Hepatocyte (in vitro differentiated cells): ENCODE results near the gene TMEM170B. TPM values are rescaled to one million over a fixed set of nuclear protein-coding genes. Genes with fewer than 3 reads are reported as not detected.
A peak's percentile ranks its signal among the peaks of the same experiment; 100 is the strongest.

Experiments
- DNase-seq: peaks from one replicate; pipeline ENCODE4 v3.0.0-alpha.2; 2016; ENCODE audit warnings: low spot score
- H2AFZ ChIP-seq: fragments of 200-600 bp; sonication (generic); 2 replicates; pipeline ENCODE4 v1.6.0; 2016; ENCODE audit warnings: antibody characterized with exemption, mild to moderate bottlenecking
- H3K27ac ChIP-seq: fragments of 200-600 bp; sonication (generic); 2 replicates; pipeline ENCODE4 v1.5.1; 2016; ENCODE audit warnings: mild to moderate bottlenecking
- H3K27me3 ChIP-seq: fragments of 200-600 bp; sonication (generic); 2 replicates; pipeline ENCODE4 v1.6.1; 2016
- H3K36me3 ChIP-seq: fragments of 200-600 bp; sonication (generic); replicated peaks from 2 replicates; pipeline ENCODE4 v1.5.1; 2016; ENCODE audit warnings: low read depth; ENCODE audit not compliant: insufficient read depth
- H3K4me1 ChIP-seq: fragments of 200-600 bp; sonication (generic); 2 replicates; pipeline ENCODE4 v1.5.1; 2016; ENCODE audit warnings: mild to moderate bottlenecking, moderate library complexity; ENCODE audit not compliant: insufficient read depth
- H3K4me2 ChIP-seq: fragments of 200-600 bp; sonication (generic); 2 replicates; pipeline ENCODE4 v1.6.0; 2016
- H3K4me3 ChIP-seq: fragments of 200-600 bp; sonication (generic); 2 replicates; pipeline ENCODE4 v1.5.1; 2016; ENCODE audit warnings: mild to moderate bottlenecking
- H3K79me2 ChIP-seq: fragments of 200-600 bp; sonication (generic); 2 replicates; pipeline ENCODE4 v1.6.0; 2017; ENCODE audit warnings: mild to moderate bottlenecking
- H3K9me2 ChIP-seq: fragments of 200-600 bp; sonication (generic); replicated peaks from 2 replicates; pipeline ENCODE4 v1.6.0; 2017; ENCODE audit warnings: mild to moderate bottlenecking; ENCODE audit not compliant: insufficient read depth
- H3K9me3 ChIP-seq: fragments of 200-600 bp; sonication (generic); 2 replicates; pipeline ENCODE4 v1.5.1; 2016; ENCODE audit warnings: low read depth, mild to moderate bottlenecking
- H4K20me1 ChIP-seq: fragments of 200-600 bp; sonication (generic); 2 replicates; pipeline ENCODE4 v1.6.0; 2016; ENCODE audit warnings: mild to moderate bottlenecking; ENCODE audit not compliant: insufficient read depth, poor library complexity, severe bottlenecking
- EZH2 ChIP-seq: fragments of 200-600 bp; sonication (generic); IDR thresholded peaks from 2 replicates; pipeline ENCODE4 v1.6.1; 2016; ENCODE audit warnings: antibody characterized with exemption, mild to moderate bottlenecking, borderline replicate concordance
- EZH2phosphoT487 ChIP-seq: fragments of 200-600 bp; sonication (generic); IDR thresholded peaks from one replicate; pipeline ENCODE4 v1.6.1; 2018; ENCODE audit warnings: antibody characterized with exemption, mild to moderate bottlenecking, low read depth, moderate library complexity; ENCODE audit not compliant: unreplicated experiment, severe bottlenecking
- WGBS: methylation state at CpG from one replicate; pipeline ENCODE4 v1.1.6; 2016; ENCODE audit warnings: low lambda C conversion rate; ENCODE audit errors: missing lambda C conversion rate; 5-methylcytosine and 5-hydroxymethylcytosine counted together
- polyA plus RNA-seq: library from polyadenylated mRNA; unstranded; fragments of >200 nt; fragmentation: Nextera tagmentation; extraction: Ambion mirVana; gene quantifications from 2 replicates; pipeline ENCODE4 v1.2.1, GENCODE V29; 2016
- small RNA-seq: library from RNA; depleted of rRNA; stranded (forward); fragments of <200 nt; gene quantifications from one replicate; pipeline ENCODE3, GENCODE V24; 2014
- total RNA-seq: library from RNA; depleted of rRNA; stranded (reverse); fragments of >200 nt; gene quantifications from 2 replicates; pipeline ENCODE4 v1.2.3, GENCODE V29; 2014
- TF ChIP-seq, protein P1 (sequence below): fragments of 200-600 bp; sonication (generic); IDR thresholded peaks from 2 replicates; pipeline ENCODE4 v1.5.1; 2016; ENCODE audit warnings: antibody characterized with exemption, mild to moderate bottlenecking; ENCODE audit not compliant: poor library complexity

TMEM170B gene
- total and polyA plus RNA-seq, 2 experiments from 2014 or later, result 0.82 to 6.5 TPM

DNA sequence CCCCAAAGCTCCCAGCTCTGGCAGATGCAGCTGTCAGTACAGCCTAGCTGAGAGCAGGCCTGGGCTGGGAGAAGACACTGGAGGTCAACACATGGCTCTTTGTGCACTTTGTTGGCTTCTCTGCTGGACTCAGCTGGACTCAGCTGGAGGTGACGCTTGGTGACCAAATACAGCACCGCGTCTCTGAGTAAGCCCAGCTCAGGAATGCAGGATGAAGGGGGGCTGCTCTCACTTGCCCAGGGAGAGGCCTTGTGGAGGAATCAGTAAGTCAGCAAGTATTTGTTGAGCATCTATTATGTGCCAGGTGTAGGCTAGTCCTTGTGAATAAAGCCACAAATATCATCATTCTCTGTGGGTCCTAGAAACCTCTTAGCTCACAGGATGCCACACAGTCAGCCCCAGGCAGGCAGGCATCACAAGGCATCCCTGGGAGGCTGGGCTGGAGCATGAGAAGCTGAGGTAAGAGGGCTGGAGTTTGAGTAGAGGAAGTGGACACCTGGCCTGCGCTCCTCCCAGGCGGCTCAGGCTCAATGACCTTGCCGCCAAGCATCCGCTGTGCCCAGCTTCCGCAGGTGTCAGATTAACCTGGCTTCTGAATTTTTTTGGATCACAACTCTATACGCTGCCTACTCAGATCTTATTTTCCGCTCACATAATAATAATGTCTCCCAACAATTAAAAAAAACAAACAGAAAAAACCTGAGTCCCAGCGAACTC lies 95.4 kb downstream of the TMEM170B start:
- H3K9me2 ChIP-seq, result no peaks in the 10 kb centered on the region
- DNase-seq, result peak; percentile 16
- H3K27ac ChIP-seq, result peak overlapping the region; percentile 84
- H3K36me3 ChIP-seq, result no peaks in the 10 kb centered on the region
- no peaks in the 10 kb centered on the region for H3K79me2 ChIP-seq
- H3K27me3 ChIP-seq, result no peaks in the 10 kb centered on the region
- WGBS, result 89% methylated on average over 11 of the region's 11 CpGs
- H3K4me3 ChIP-seq, result no peak overlapping the region
- no peaks in the 10 kb centered on the region for H3K9me3 ChIP-seq
- TF ChIP-seq EZH2 (no peak), EZH2phosphoT487 (no peak)
- TF ChIP-seq, protein P1, sequence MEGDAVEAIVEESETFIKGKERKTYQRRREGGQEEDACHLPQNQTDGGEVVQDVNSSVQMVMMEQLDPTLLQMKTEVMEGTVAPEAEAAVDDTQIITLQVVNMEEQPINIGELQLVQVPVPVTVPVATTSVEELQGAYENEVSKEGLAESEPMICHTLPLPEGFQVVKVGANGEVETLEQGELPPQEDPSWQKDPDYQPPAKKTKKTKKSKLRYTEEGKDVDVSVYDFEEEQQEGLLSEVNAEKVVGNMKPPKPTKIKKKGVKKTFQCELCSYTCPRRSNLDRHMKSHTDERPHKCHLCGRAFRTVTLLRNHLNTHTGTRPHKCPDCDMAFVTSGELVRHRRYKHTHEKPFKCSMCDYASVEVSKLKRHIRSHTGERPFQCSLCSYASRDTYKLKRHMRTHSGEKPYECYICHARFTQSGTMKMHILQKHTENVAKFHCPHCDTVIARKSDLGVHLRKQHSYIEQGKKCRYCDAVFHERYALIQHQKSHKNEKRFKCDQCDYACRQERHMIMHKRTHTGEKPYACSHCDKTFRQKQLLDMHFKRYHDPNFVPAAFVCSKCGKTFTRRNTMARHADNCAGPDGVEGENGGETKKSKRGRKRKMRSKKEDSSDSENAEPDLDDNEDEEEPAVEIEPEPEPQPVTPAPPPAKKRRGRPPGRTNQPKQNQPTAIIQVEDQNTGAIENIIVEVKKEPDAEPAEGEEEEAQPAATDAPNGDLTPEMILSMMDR, result no peak
- no peak overlapping the region for H3K4me2 ChIP-seq
- H2AFZ ChIP-seq, result no peak overlapping the region
- no peaks in the 10 kb centered on the region for H4K20me1 ChIP-seq
- H3K4me1 ChIP-seq, result peaks cover 3% of the 10 kb centered on the region

Small RNA genes within 50 kb of the gene (small RNA-seq; reads per million reads assigned to genes)
- gene RNU1-64P, result not detected

Other genes starting within 250 kb of the TMEM170B start
- 9.8 and 10.0 TPM in 2 replicates for gene ADTRP, start 241.1 kb downstream of the TMEM170B start, total RNA-seq
- 3.6 and 4.1 TPM in 2 replicates for gene ADTRP, start 241.1 kb downstream of the TMEM170B start, polyA plus RNA-seq